Osteoblast (primary cell): ENCODE results near the gene INPP4A. TPM values are rescaled to one million over a fixed set of nuclear protein-coding genes. Genes with fewer than 3 reads are reported as not detected.

ENCODE experiments used
- DNase-seq: peaks from one replicate; pipeline ENCODE4 v3.0.0; 2011; ENCODE audit warnings: low spot score, mixed read lengths; ENCODE audit not compliant: insufficient read length; ENCODE audit errors: missing footprints
- H2AFZ ChIP-seq: 2 replicates; pipeline ENCODE4 v1.6.0; 2011; ENCODE audit warnings: mild to moderate bottlenecking, low read length
- H3K27ac ChIP-seq: 2 replicates; pipeline ENCODE4 v1.5.1; 2011; ENCODE audit warnings: mild to moderate bottlenecking, low read depth, low read length, moderate library complexity
- H3K27me3 ChIP-seq: 2 replicates; pipeline ENCODE4 v1.6.0; 2012; ENCODE audit warnings: mild to moderate bottlenecking, control low read depth, inconsistent platforms, low read length, moderate library complexity; ENCODE audit not compliant: insufficient read depth
- H3K36me3 ChIP-seq: 2 replicates; pipeline ENCODE4 v1.5.1; 2011; ENCODE audit warnings: mild to moderate bottlenecking, low read length, control low read depth, moderate library complexity; ENCODE audit not compliant: insufficient read depth
- H3K4me1 ChIP-seq: 2 replicates; pipeline ENCODE4 v1.5.1; 2011; ENCODE audit warnings: mild to moderate bottlenecking, low read length, control low read depth, moderate library complexity; ENCODE audit not compliant: insufficient read depth
- H3K4me2 ChIP-seq: 2 replicates; pipeline ENCODE4 v1.6.0; 2011; ENCODE audit warnings: mild to moderate bottlenecking, low read length; ENCODE audit not compliant: insufficient read depth
- H3K4me3 ChIP-seq: fragments of 200-600 bp; sonication (generic); 3 replicates; pipeline ENCODE4 v1.5.1; 2012; ENCODE audit warnings: mild to moderate bottlenecking, low read length, inconsistent platforms; ENCODE audit not compliant: insufficient read depth
- H3K79me2 ChIP-seq: 2 replicates; pipeline ENCODE4 v1.6.0; 2012; ENCODE audit warnings: mild to moderate bottlenecking, low read length, control low read depth, inconsistent platforms; ENCODE audit not compliant: insufficient read depth
- H3K9me3 ChIP-seq: 2 replicates; pipeline ENCODE4 v1.5.1; 2011; ENCODE audit warnings: low read depth, low read length, control low read depth
- H4K20me1 ChIP-seq: 2 replicates; pipeline ENCODE4 v1.6.0; 2012; ENCODE audit warnings: mild to moderate bottlenecking, low read length, control low read depth; ENCODE audit not compliant: insufficient read depth
- total RNA-seq: library from RNA; depleted of rRNA; stranded (reverse); fragments of >200 nt; gene quantifications from 2 replicates; pipeline ENCODE4 v1.2.3, GENCODE V29; 2012
- TF ChIP-seq, protein P1 (sequence below): IDR thresholded peaks from 2 replicates; pipeline ENCODE4 v1.5.1; 2011; ENCODE audit warnings: mild to moderate bottlenecking, low read depth, low read length, moderate library complexity; ENCODE audit errors: extremely low read depth

Gene INPP4A
- total RNA-seq, 1 donor, result 25.7 TPM

DNA sequence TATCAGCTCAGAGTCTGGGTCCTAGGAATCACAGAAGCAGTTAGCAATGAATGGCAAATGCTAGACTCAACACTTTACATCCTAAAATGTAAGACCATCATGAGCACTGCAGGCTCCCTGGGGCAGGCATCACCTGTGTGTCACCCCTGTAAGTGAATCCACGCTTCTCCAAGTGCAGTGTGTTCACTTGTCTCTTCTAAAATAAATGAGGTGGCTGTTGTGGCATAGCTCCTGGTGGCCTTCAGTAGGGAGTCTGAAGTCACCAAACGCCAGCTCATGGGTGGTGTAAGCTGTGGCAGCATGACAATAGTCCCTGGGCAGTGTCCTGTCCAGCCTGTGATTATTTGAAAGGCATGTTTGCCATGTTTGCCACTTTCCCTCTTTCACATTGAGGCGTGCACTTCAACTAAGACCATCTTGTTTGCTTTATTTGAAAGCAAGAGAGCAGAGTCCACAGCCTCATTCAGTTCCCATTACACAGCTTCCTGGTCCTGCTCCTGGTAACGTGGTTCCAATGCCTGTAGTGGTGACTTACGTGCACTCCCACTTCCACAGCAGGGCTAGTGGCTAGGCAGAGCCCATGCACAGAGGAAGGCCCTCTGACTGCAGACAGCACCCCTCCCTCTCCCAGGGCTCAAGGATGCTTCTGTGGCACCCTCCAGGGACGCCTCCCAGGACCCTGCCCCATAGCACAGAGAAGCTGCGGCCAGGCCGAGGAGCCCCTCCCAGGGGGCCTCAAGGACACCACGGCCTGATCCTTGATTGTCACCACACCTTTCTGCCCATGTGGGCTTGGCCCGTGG lies 139.4 kb downstream of the INPP4A start:
- TF ChIP-seq, protein P1, sequence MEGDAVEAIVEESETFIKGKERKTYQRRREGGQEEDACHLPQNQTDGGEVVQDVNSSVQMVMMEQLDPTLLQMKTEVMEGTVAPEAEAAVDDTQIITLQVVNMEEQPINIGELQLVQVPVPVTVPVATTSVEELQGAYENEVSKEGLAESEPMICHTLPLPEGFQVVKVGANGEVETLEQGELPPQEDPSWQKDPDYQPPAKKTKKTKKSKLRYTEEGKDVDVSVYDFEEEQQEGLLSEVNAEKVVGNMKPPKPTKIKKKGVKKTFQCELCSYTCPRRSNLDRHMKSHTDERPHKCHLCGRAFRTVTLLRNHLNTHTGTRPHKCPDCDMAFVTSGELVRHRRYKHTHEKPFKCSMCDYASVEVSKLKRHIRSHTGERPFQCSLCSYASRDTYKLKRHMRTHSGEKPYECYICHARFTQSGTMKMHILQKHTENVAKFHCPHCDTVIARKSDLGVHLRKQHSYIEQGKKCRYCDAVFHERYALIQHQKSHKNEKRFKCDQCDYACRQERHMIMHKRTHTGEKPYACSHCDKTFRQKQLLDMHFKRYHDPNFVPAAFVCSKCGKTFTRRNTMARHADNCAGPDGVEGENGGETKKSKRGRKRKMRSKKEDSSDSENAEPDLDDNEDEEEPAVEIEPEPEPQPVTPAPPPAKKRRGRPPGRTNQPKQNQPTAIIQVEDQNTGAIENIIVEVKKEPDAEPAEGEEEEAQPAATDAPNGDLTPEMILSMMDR, result no peak
- Histone ChIP-seq H4K20me1 (no peaks in the 10 kb centered on the region), H3K27ac (no peak overlapping the region), H3K4me3 (no peak overlapping the region), H3K9me3 (no peaks in the 10 kb centered on the region), H3K27me3 (no peaks in the 10 kb centered on the region), H3K4me2 (no peak overlapping the region), H3K4me1 (no peaks in the 10 kb centered on the region), H3K79me2 (no peaks in the 10 kb centered on the region), H3K36me3 (peaks cover 3% of the 10 kb centered on the region), H2AFZ (no peak overlapping the region)
- DNase-seq, result peak; percentile 43

DNA sequence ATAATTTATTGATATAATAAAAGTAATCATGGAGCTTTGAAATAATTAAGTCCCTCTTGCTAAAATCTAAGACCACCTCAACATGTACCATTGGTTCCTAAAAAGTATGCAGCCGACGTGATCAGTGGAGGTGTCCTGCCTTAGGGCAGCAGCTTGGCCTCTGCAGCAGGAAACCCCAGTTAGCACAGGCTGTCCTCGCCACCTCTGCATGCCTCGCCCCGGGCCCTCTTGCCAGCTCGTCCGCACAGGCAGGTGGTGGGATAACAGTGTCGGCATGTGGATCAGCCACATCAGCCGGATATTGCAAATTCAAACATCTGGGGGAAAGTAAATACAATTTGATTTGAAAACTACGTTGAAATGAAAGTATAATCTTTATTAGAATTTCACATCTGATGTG lies 140.7 kb downstream of the INPP4A start:
- no peaks in the 10 kb centered on the region for H4K20me1 ChIP-seq
- peaks cover 3% of the 10 kb centered on the region for H3K36me3 ChIP-seq
- no peak overlapping the region for H3K4me2 ChIP-seq
- no peak overlapping the region for H2AFZ ChIP-seq
- TF ChIP-seq, protein P1, result no peak
- H3K27ac ChIP-seq, result no peak overlapping the region
- H3K4me1 ChIP-seq, result no peaks in the 10 kb centered on the region
- no peaks in the 10 kb centered on the region for H3K9me3 ChIP-seq
- H3K4me3 ChIP-seq, result no peak overlapping the region
- peak; percentile 29 for DNase-seq
- no peaks in the 10 kb centered on the region for H3K79me2 ChIP-seq
- no peaks in the 10 kb centered on the region for H3K27me3 ChIP-seq

DNA sequence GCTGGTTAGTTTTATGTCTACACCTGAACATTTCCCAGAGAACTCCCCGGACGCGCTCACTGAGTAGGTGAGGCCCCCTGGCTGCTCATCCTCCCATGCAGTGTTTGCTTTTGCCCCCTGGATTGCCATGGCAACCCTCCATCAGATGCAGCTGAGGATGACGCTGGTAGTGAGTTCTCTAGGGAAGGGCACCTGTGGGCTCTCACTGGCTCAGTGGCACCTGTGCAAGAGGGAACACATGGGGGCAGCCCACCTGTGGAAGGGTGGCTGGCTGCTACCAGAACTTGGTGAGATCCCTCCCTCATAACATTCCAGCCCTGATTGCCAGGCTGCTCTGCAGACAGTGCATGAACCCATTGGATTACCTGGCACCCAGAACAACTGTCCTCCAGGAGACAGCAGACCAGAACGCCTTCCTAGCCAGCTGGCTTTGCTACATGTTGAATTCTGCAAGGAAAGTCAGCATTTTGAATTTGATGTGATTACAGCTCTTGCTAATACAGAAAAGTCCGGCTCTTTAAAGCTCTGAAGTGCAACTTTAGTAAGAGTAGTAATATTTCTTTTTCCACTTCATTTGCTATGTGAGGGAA lies 142.0 kb downstream of the INPP4A start:
- DNase-seq, result peak; percentile 57
- no peak overlapping the region for H3K27ac ChIP-seq
- TF ChIP-seq, protein P1, result no peak

DNA sequence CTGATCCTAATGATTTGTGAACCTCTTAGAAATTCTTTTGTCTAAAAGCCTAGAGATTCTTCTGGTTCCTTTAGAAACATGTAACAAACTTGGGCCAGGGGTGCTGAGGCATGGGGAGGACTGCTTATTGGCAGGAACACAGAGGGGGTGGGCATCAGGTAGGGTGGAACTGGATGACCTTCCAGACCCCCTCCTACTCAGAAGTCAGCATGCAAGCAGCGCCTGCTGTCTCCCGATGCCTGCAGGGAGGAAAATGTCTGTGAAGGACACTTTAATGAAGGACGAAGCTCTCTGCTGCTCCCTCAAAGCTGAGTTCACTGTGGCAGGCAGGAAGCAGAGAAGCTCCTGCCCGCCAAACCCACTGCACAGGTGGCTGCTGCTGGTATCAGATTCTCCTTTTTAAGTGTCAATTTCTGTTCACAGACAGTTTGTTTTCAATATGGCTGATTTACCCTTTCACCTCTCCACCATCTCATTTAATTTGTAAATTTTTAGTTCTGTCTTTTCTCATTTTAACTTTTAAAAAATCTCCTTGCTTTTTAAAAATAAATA lies 144.3 kb downstream of the INPP4A start:
- H3K27ac ChIP-seq, result no peak overlapping the region
- no peaks in the 10 kb centered on the region for H3K27me3 ChIP-seq
- H3K36me3 ChIP-seq, result no peaks in the 10 kb centered on the region
- no peak for DNase-seq
- H3K79me2 ChIP-seq, result no peaks in the 10 kb centered on the region
- H2AFZ ChIP-seq, result no peak overlapping the region
- no peaks in the 10 kb centered on the region for H4K20me1 ChIP-seq
- no peak overlapping the region for H3K4me3 ChIP-seq
- H3K4me2 ChIP-seq, result no peak overlapping the region
- no peaks in the 10 kb centered on the region for H3K9me3 ChIP-seq
- TF ChIP-seq, protein P1, result no peak
- H3K4me1 ChIP-seq, result no peaks in the 10 kb centered on the region

More for the DNA sequence above, 142.0 kb downstream of the INPP4A start:
- H3K4me1 ChIP-seq, result no peaks in the 10 kb centered on the region
- H3K79me2 ChIP-seq, result no peaks in the 10 kb centered on the region
- no peak overlapping the region for H2AFZ ChIP-seq
- H3K4me3 ChIP-seq, result no peak overlapping the region
- H3K36me3 ChIP-seq, result peaks cover 3% of the 10 kb centered on the region
- H3K9me3 ChIP-seq, result no peaks in the 10 kb centered on the region
- no peaks in the 10 kb centered on the region for H3K27me3 ChIP-seq
- no peaks in the 10 kb centered on the region for H4K20me1 ChIP-seq
- no peak overlapping the region for H3K4me2 ChIP-seq
